Measurements from ENCODE around the gene ATP2C2. TPM values are rescaled to one million over a fixed set of nuclear protein-coding genes. Genes with fewer than 3 reads are reported as not detected.

ATP2C2 gene
- total RNA-seq, 1 experiment from 2014 or later: not detected

DNA sequence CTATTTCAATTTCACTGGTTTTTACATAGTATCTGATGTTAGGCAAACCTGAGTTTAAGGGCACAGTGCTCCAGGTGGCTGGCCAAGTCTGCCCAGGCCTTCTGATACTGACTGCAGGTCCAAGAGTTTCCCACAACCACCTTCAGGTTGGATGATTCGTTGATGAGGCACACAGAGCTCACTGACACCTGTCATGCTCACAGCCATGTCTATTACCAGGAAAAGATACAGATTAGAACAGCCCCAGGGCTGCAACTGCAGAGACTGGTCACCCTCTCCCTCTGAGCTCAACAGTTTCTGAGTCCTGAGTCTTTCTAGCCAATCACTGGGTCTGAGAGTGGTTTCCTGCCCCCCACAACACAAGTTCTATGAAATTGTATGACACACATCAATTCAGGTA is 98.9 kb downstream of the ATP2C2 start:
- ChIA-PET CTCF (no interaction called here), POLR2A (ENCODE audit: low non-redundant PET) (no interaction called here)
- no peak for TF ChIP-seq EZH2 (IDR thresholded peaks at IDR 0.05; ENCODE audit: borderline replicate concordance, low read depth, low read length, poor library complexity, severe bottlenecking)
- TF ChIP-seq, protein P1, sequence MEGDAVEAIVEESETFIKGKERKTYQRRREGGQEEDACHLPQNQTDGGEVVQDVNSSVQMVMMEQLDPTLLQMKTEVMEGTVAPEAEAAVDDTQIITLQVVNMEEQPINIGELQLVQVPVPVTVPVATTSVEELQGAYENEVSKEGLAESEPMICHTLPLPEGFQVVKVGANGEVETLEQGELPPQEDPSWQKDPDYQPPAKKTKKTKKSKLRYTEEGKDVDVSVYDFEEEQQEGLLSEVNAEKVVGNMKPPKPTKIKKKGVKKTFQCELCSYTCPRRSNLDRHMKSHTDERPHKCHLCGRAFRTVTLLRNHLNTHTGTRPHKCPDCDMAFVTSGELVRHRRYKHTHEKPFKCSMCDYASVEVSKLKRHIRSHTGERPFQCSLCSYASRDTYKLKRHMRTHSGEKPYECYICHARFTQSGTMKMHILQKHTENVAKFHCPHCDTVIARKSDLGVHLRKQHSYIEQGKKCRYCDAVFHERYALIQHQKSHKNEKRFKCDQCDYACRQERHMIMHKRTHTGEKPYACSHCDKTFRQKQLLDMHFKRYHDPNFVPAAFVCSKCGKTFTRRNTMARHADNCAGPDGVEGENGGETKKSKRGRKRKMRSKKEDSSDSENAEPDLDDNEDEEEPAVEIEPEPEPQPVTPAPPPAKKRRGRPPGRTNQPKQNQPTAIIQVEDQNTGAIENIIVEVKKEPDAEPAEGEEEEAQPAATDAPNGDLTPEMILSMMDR (conservative IDR thresholded peaks at IDR 0.05; ENCODE audit: low read depth, low read length): no peak
- Histone ChIP-seq H3K27me3 (replicated peaks; ENCODE audit: insufficient read depth, low read depth, low read length, poor library complexity) (no peaks in the 10 kb centered on the region), H3K4me1 (ENCODE audit: insufficient read depth, low read length, poor library complexity, severe bottlenecking) (no peaks in the 10 kb centered on the region), H3K4me3 (ENCODE audit: low read depth, low read length, poor library complexity, severe bottlenecking) (no peak overlapping the region), H3K36me3 (ENCODE audit: insufficient read depth, low read length, poor library complexity, severe bottlenecking) (no peaks in the 10 kb centered on the region), H3K9me3 (ENCODE audit: low read depth, low read length, poor library complexity, severe bottlenecking) (peaks cover 12% of the 10 kb centered on the region), H3K27ac (ENCODE audit: low read depth, low read length, poor library complexity, severe bottlenecking) (no peak overlapping the region)
- intact Hi-C loops (cut with micrococcal nuclease; ENCODE audit: unreplicated experiment): no loop called here
- no peak for DNase-seq (ENCODE audit: low spot score)
- BruUV-seq (replicated peaks): no TSS peak

DNA sequence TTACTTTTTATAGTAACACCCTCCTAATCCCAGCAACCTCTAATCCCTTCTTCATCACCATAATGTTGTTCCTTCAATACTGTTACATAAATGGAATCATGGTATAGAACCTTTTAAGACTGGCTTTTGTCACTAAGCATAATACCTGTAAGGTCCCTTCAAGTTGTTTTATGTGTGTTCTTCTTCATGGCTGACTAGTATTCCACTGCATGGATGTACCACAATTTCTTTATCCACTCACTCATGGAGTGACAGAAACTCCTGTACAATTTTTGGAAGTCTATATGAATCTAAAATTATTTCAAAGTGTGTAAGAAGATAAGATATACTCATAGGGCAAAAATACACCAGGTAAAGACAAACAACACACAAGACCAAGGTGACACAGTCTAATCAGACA is 99.4 kb downstream of the ATP2C2 start:
- Histone ChIP-seq H3K4me1 (ENCODE audit: insufficient read depth, low read length, poor library complexity, severe bottlenecking) (no peaks in the 10 kb centered on the region), H3K9me3 (ENCODE audit: low read depth, low read length, poor library complexity, severe bottlenecking) (peaks cover 12% of the 10 kb centered on the region), H3K4me3 (ENCODE audit: low read depth, low read length, poor library complexity, severe bottlenecking) (no peak overlapping the region), H3K27ac (ENCODE audit: low read depth, low read length, poor library complexity, severe bottlenecking) (no peak overlapping the region), H3K27me3 (replicated peaks; ENCODE audit: insufficient read depth, low read depth, low read length, poor library complexity) (no peaks in the 10 kb centered on the region), H3K36me3 (ENCODE audit: insufficient read depth, low read length, poor library complexity, severe bottlenecking) (no peaks in the 10 kb centered on the region)
- intact Hi-C loops (cut with micrococcal nuclease; ENCODE audit: unreplicated experiment): no loop called here
- no TSS peak for BruUV-seq (replicated peaks)
- ChIA-PET POLR2A (ENCODE audit: low non-redundant PET) (no interaction called here), CTCF (no interaction called here)
- no peak for TF ChIP-seq EZH2 (IDR thresholded peaks at IDR 0.05; ENCODE audit: borderline replicate concordance, low read depth, low read length, poor library complexity, severe bottlenecking)
- TF ChIP-seq, protein P1 (conservative IDR thresholded peaks at IDR 0.05; ENCODE audit: low read depth, low read length): no peak
- DNase-seq (ENCODE audit: low spot score): no peak

DNA sequence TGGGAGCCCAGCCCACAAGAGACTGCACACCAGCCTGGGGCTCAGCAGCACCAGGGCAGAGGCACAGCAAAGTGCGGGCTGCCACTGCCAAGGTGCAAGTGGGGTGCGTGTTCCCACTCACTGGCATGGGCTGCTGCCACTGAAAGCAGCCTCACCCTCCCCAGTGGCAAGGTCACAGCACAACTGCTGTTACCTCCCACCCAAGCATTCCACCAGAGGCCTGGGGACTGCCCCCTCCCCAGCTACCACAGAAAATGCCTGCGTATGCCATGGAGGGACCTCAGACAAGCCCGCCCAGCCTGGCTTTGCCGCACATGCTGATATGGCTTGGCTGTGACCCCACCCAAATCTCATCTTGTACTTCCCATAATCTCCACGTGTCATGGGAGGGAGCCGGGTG is 103.0 kb downstream of the ATP2C2 start:
- no peak overlapping the region for H3K27ac ChIP-seq (ENCODE audit: low read depth, low read length, poor library complexity, severe bottlenecking)
- H3K36me3 ChIP-seq (ENCODE audit: insufficient read depth, low read length, poor library complexity, severe bottlenecking): no peaks in the 10 kb centered on the region
- DNase-seq (ENCODE audit: low spot score): no peak
- peaks cover 12% of the 10 kb centered on the region for H3K9me3 ChIP-seq (ENCODE audit: low read depth, low read length, poor library complexity, severe bottlenecking)
- POLR2A ChIA-PET (ENCODE audit: low non-redundant PET): no interaction called here
- BruUV-seq (replicated peaks): no TSS peak
- intact Hi-C loops (cut with micrococcal nuclease; ENCODE audit: unreplicated experiment): no loop called here
- H3K27me3 ChIP-seq (replicated peaks; ENCODE audit: insufficient read depth, low read depth, low read length, poor library complexity): no peaks in the 10 kb centered on the region
- no peaks in the 10 kb centered on the region for H3K4me1 ChIP-seq (ENCODE audit: insufficient read depth, low read length, poor library complexity, severe bottlenecking)
- no peak overlapping the region for H3K4me3 ChIP-seq (ENCODE audit: low read depth, low read length, poor library complexity, severe bottlenecking)
- TF ChIP-seq EZH2 (IDR thresholded peaks at IDR 0.05; ENCODE audit: borderline replicate concordance, low read depth, low read length, poor library complexity, severe bottlenecking): no peak
- TF ChIP-seq, protein P1 (conservative IDR thresholded peaks at IDR 0.05; ENCODE audit: low read depth, low read length): no peak
- CTCF ChIA-PET: no interaction called here
